ENCODE data around the gene B3GALT4. TPM values are rescaled to one million over a fixed set of nuclear protein-coding genes. Genes with fewer than 3 reads are reported as not detected.

The B3GALT4 gene
- total RNA-seq, 1 donor from 2014 or later, result 9.3 TPM

GRCh38 chr6:33288141-33288920 is 11.4 kb downstream of the B3GALT4 start:
- DNase-seq (ENCODE audit: low spot score), result no peak
- intact Hi-C loops (cut with DNase I), result no loop called here

GRCh38 chr6:33288921-33289783 is 12.2 kb downstream of the B3GALT4 start, which contains the start of the genes PFDN6 and WDR46:
Gene PFDN6, plus strand, starts transcription at chr6:33289601. Its CDS starts 256 bp downstream, at chr6:33289857.
Gene WDR46, minus strand, starts transcription at chr6:33289239. Its CDS starts 69 bp downstream, at chr6:33289170.
- peak; percentile 92 for DNase-seq (ENCODE audit: low spot score)
- intact Hi-C loops (cut with DNase I), result loop anchor here (1.0 kb wide), 1 partner anchor 18 kb away; the partner anchor contains the start of gene VPS52

- DNase-seq (ENCODE audit: low spot score), result no peak
- intact Hi-C loops (cut with DNase I), result loop anchor here (1.0 kb wide), 1 partner anchor 19 kb away; the partner anchor contains the start of gene VPS52
Observed at GRCh38 chr6:33289784-33290315, 12.9 kb downstream of the B3GALT4 start.

- intact Hi-C loops (cut with DNase I), result no loop called here
- DNase-seq (ENCODE audit: low spot score), result no peak
Observed at GRCh38 chr6:33290459-33290858, 13.5 kb downstream of the B3GALT4 start.

- DNase-seq (ENCODE audit: low spot score), result no peak
- intact Hi-C loops (cut with DNase I), result no loop called here
Observed at GRCh38 chr6:33292996-33293682, 16.2 kb downstream of the B3GALT4 start.

- DNase-seq (ENCODE audit: low spot score), result no peak
- intact Hi-C loops (cut with DNase I), result no loop called here
Observed at GRCh38 chr6:33294086-33294823, 17.3 kb downstream of the B3GALT4 start.

GRCh38 chr6:33295621-33296369 is 18.9 kb downstream of the B3GALT4 start:
- intact Hi-C loops (cut with DNase I), result no loop called here
- DNase-seq (ENCODE audit: low spot score), result no peak

GRCh38 chr6:33296797-33297405 is 20.0 kb downstream of the B3GALT4 start:
- intact Hi-C loops (cut with DNase I), result no loop called here
- no peak for DNase-seq (ENCODE audit: low spot score)

GRCh38 chr6:33297406-33297955 is 20.6 kb downstream of the B3GALT4 start:
- no peak for DNase-seq (ENCODE audit: low spot score)
- intact Hi-C loops (cut with DNase I), result no loop called here

- intact Hi-C loops (cut with DNase I), result loop anchor here (2.0 kb wide), 1 partner anchor 49 kb away; no protein-coding TSS in a partner anchor
- peak; percentile 80 for DNase-seq (ENCODE audit: low spot score)
Observed at GRCh38 chr6:33297956-33298772, 21.2 kb downstream of the B3GALT4 start.

- peak; percentile 96 for DNase-seq (ENCODE audit: low spot score)
- intact Hi-C loops (cut with DNase I), result loop anchor here (1.0 to 2.0 kb wide), 2 partner anchors 22 to 50 kb away; partner anchors contain the start of gene B3GALT4
Observed at GRCh38 chr6:33298773-33299236, 21.9 kb downstream of the B3GALT4 start, which contains the start of gene RGL2. Gene RGL2, minus strand, starts transcription at chr6:33298942. Its CDS starts 332 bp downstream, at chr6:33298610.

- intact Hi-C loops (cut with DNase I), result loop anchor here (1.0 to 2.0 kb wide), 2 partner anchors 22 to 51 kb away; partner anchors contain the start of gene B3GALT4
- peak; percentile 96 for DNase-seq (ENCODE audit: low spot score)
Observed at GRCh38 chr6:33299237-33299944, 22.5 kb downstream of the B3GALT4 start.

- DNase-seq (ENCODE audit: low spot score), result no peak
- intact Hi-C loops (cut with DNase I), result no loop called here
Observed at GRCh38 chr6:33301877-33302276, 25.0 kb downstream of the B3GALT4 start.

GRCh38 chr6:33304216-33304615 is 27.3 kb downstream of the B3GALT4 start:
- intact Hi-C loops (cut with DNase I), result no loop called here
- no peak for DNase-seq (ENCODE audit: low spot score)

- intact Hi-C loops (cut with DNase I), result no loop called here
- DNase-seq (ENCODE audit: low spot score), result no peak
Observed at GRCh38 chr6:33305052-33305451, 28.1 kb downstream of the B3GALT4 start.
